Mucosa of descending colon (tissue), 3 donors: ENCODE measurements around the gene SURF1. TPM values are rescaled to one million over a fixed set of nuclear protein-coding genes. Genes with fewer than 3 reads are reported as not detected.
A peak's percentile ranks its signal among the peaks of the same experiment; 100 is the strongest.

Source experiments
- ATAC-seq: fragments of 200-7000 bp; cut with Tn5 transposase; one replicate; pipeline ENCODE4 v1.9.1; 2020; ENCODE audit warnings: mild to moderate bottlenecking, moderate library complexity
- DNase-seq, 3 donors: peaks; one replicate each; pipeline ENCODE4 v3.0.0-alpha.2; 2020
- H3K36me3 ChIP-seq: fragments of 200-600 bp; one replicate; pipeline ENCODE4 v1.8.0; 2021; ENCODE audit warnings: low read depth, mild to moderate bottlenecking
- H3K4me1 ChIP-seq: fragments of 200-600 bp; one replicate; pipeline ENCODE4 v1.8.0; 2021; ENCODE audit warnings: low read depth, mild to moderate bottlenecking
- H3K4me3 ChIP-seq: fragments of 200-600 bp; one replicate; pipeline ENCODE4 v1.8.0; 2021; ENCODE audit warnings: mild to moderate bottlenecking
- H3K9me3 ChIP-seq: fragments of 200-600 bp; one replicate; pipeline ENCODE4 v1.8.0; 2021; ENCODE audit warnings: mild to moderate bottlenecking
- intact Hi-C, 2 donors: fragments of 100-400 bp; cut with DNase I in 1 of 2; cut with micrococcal nuclease in 1 of 2; formaldehyde crosslinking; loops; one replicate each; pipeline versions ENCODE4 v1.11.0 to v1.11.1; 2022; cut with DNase I, micrococcal nuclease
- total RNA-seq, 3 donors: library from RNA; stranded (reverse); fragmentation: NEBNext Ultra II Directional in 2 of 3; extraction: Animal tissue kit (Norgen Biotek cat#: 25700) in 2 of 3; gene quantifications; one replicate each; pipeline versions ENCODE4 v1.2.1 to v1.2.4, GENCODE V29; 2021 to 2023
- TF ChIP-seq, protein P1 (sequence below): fragments of 200-600 bp; IDR thresholded peaks from one replicate; pipeline ENCODE4 v1.8.0; 2022; ENCODE audit warnings: antibody characterized with exemption, mild to moderate bottlenecking
- donor health status: DM: no; HTN: no; CAD: no; lungs with moderate emphysema.
- donor health status: DM: no; HTN: no; CAD: no.
- donor health status: DM: no; HTN: yes; CAD: no.

SURF1 gene
- total RNA-seq, 3 donors from 2014 or later = 45.4 to 63.0 (median 52.2) TPM

DNA sequence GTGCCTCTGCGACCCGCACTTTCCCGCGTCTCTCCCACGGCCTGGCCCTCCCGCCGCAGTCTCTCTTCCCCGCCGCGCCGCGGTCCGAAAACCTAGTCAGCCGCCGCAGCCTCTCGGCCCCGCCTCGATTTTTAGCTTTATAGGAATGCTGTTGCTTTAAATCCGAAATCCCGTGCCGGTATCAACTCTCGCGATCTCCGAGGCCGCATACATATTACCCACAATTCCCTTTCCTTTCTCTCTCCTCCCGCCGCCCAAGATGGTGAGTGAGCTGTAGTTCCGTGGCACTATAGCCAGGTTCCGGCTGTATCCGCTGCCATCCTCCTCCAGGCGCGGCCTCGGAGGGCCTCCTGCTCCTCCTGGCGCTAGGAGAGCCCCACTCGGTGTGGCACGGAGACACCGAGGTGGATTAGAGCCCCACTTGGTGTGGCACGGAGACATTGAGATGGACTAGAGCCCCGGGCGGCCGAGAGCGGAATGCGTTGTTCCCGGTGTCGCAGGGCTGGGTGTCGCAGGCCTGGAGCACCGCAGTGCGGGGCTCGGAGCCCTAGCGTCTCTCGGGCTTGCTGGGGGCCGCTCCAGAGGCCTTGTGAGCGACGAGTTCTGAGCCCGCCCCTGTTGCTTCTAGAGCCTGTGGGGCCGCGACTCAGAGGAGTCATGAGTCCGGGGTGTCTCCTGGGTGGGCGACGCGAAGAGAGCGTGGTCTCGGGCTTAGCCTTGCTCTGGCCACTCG lies 8.1 kb downstream of the SURF1 start, which contains the start of the genes MED22 and RPL7A:
Gene MED22 (minus strand): TSS at position 147 of the 733 bp plus-strand sequence. CDS start 1,469 bp downstream, outside the sequence.
Gene RPL7A (plus strand): TSS at position 234 of the 733 bp plus-strand sequence. CDS start 26 bp downstream, at position 260.
- Histone ChIP-seq H3K4me1 (peaks cover 19% of the 10 kb centered on the region), H3K36me3 (peaks cover 21% of the 10 kb centered on the region), H3K4me3 (peak within 1 kb of the TSS; percentile 95), H3K9me3 (no peaks in the 10 kb centered on the region)
- DNase-seq = peak; percentile 94 to 98 (median 94)
- intact Hi-C loops = no loop called here
- TF ChIP-seq, protein P1, sequence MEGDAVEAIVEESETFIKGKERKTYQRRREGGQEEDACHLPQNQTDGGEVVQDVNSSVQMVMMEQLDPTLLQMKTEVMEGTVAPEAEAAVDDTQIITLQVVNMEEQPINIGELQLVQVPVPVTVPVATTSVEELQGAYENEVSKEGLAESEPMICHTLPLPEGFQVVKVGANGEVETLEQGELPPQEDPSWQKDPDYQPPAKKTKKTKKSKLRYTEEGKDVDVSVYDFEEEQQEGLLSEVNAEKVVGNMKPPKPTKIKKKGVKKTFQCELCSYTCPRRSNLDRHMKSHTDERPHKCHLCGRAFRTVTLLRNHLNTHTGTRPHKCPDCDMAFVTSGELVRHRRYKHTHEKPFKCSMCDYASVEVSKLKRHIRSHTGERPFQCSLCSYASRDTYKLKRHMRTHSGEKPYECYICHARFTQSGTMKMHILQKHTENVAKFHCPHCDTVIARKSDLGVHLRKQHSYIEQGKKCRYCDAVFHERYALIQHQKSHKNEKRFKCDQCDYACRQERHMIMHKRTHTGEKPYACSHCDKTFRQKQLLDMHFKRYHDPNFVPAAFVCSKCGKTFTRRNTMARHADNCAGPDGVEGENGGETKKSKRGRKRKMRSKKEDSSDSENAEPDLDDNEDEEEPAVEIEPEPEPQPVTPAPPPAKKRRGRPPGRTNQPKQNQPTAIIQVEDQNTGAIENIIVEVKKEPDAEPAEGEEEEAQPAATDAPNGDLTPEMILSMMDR = no peak
- ATAC-seq = peak; percentile 94

DNA sequence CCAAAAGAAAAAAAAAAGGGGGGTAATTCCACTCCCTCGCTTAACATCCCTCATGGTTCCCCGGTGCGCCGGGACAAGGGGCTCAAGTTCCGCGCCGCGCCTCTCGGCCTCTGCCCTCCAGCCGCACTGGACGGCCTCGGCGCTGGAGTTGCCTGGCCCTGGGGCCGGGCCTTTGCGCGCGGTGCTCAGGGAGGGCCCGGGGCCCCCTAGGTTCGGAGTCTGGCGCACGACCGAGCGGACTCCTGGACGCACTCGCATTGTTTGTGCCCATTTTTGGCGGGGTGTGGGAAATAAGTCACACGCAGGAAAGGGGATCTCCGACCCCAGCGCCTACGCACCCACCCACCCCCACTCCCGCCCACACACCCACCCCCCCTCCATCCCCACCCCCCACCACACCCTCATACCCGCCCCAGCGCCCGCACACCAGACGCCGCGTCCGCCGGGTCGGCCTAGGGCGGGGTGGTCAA lies 8.7 kb downstream of the SURF1 start:
- peak in 2 of 3 donors; percentile 48 to 71 for DNase-seq
- intact Hi-C loops = no loop called here
- H3K36me3 ChIP-seq = peaks cover 20% of the 10 kb centered on the region
- no peaks in the 10 kb centered on the region for H3K9me3 ChIP-seq
- peaks cover 19% of the 10 kb centered on the region for H3K4me1 ChIP-seq
- TF ChIP-seq, protein P1 = no peak
- peak; percentile 69 for ATAC-seq
- H3K4me3 ChIP-seq = peak overlapping the region; percentile 95

DNA sequence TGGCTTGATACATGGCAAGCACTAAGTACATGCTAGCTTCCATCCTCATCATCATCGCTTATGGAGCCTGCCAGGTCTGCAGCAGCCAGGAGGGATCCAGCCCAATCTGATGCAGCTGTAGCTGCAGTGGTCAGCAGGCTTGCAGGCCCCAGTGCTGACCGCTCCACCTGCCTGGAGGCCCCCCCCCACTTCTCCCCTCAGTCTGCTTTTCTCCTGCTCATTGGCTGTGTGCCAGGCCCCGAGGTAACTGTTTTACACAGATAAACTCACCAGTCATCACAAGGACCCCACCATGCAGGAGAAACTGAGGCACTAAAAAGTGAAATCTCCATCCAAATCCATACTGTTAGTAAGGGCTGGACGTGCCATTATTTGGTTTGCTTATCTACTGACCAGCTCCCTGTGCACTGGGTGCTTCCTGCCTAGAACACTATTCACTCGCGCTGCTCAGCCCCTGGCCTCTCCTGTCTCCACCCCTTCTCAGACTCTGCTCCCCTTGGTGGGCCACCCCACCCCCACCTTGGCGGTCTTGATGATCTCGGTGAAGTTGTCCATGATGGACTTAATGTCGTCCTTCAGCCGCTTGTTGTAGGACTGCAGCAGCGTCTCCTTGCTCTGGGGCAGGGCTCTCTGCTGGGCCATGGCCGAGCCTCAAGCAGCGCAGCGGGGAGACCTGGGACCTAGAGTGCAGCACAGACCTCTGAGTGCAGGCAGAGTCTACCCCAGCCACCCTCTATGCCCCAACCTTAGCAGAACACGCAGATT lies 10.1 kb downstream of the SURF1 start:
- Histone ChIP-seq H3K9me3 (no peaks in the 10 kb centered on the region), H3K4me3 (no peak overlapping the region), H3K36me3 (peaks cover 14% of the 10 kb centered on the region), H3K4me1 (peaks cover 19% of the 10 kb centered on the region)
- ATAC-seq (no peak), DNase-seq (no peak)
- intact Hi-C loops = no loop called here
- TF ChIP-seq, protein P1 = no peak

DNA sequence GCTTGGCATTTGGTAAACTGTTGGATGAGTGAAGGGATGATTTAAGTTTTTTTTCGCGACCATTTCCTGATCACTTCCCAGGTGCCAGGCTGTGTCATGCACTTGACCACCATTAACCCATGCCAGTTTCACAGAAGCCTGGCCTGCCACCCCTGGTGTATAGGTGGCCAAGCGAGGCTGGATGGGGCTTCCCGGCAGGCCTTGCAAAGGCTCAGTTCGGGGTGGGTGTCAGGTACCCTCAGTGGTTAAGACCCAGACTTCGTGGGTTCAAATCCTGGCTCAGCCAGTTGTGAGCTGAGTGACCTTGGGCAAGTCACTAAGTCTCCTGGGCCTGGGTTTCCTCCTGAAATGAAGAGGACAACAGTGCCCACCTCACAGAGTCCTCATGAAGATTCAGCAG lies 10.7 kb downstream of the SURF1 start:
- peaks cover 9% of the 10 kb centered on the region for H3K36me3 ChIP-seq
- no peak for DNase-seq
- TF ChIP-seq, protein P1 = no peak
- peaks cover 19% of the 10 kb centered on the region for H3K4me1 ChIP-seq
- no peak for ATAC-seq
- H3K4me3 ChIP-seq = no peak overlapping the region
- intact Hi-C loops = no loop called here
- H3K9me3 ChIP-seq = no peaks in the 10 kb centered on the region

DNA sequence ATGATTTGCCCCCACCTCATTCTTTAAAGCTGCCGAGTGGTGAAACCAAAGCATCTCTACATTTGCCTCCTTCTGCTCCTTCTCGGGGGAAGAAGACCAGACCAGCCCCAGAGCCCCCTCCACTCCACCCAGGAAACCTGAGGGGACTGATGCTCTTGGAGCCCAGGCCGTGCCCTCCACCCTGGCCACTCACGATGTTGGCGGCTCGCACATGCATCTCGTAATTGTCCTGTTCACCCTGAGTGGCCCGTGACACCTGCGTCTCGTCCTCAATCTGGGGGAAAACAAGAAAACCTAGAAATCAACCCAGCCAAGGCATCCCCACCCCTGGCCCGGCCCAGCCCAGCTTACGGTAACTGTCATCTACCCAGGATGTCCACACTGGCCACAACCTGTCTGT lies 11.3 kb downstream of the SURF1 start:
- H3K9me3 ChIP-seq = no peaks in the 10 kb centered on the region
- no peak for DNase-seq
- intact Hi-C loops = no loop called here
- peaks cover 19% of the 10 kb centered on the region for H3K4me1 ChIP-seq
- TF ChIP-seq, protein P1 = no peak
- peaks cover 3% of the 10 kb centered on the region for H3K36me3 ChIP-seq
- no peak for ATAC-seq
- H3K4me3 ChIP-seq = no peak overlapping the region
